Dermis microvascular lymphatic vessel endothelial cell (primary cell): ENCODE measurements around the gene KBTBD3. TPM values are rescaled to one million over a fixed set of nuclear protein-coding genes. Genes with fewer than 3 reads are reported as not detected.
"Not testable (repeated sequence)": the region's sequence is repeated elsewhere in the genome, so short reads cannot be mapped to it uniquely, and the experiment has no call there.

ENCODE experiments used
- DNase-seq, 2 donors: peaks; one replicate each; pipeline versions ENCODE4 v3.0.0 to v3.0.0-alpha.2; 2010; ENCODE audit warnings: low read depth in 2 of 2
- total RNA-seq: library from RNA; depleted of rRNA; stranded (reverse); fragments of >200 nt; gene quantifications from 2 replicates; pipeline ENCODE4 v1.2.1, GENCODE V29; 2014

Gene KBTBD3
- total RNA-seq, 1 donor from 2014 or later = 4.0 TPM

DNA sequence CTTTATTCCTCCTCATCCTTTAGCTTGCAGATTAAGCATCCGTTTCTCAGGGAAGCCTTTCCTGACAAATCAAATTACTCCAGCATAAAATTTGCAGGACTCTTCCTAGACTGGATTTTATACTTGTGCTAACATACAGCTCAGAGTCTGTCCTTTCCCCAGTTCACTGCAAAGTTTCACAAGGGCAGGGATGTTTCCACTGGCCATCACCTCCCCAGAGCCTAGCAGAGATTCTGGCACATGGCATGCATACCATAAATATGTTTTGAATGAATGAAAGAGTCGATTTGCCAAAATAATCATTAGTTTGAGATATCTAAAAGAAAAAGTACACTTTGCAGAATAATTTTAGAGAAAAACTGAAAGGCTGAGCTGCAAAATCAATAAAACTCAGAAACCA, 65.7 kb downstream of the KBTBD3 start:
- no peak for DNase-seq

GRCh38 chr11:106003094-106003493, 74.1 kb downstream of the KBTBD3 start:
- DNase-seq = not testable (repeated sequence)

GRCh38 chr11:106001304-106002012, 75.7 kb downstream of the KBTBD3 start:
- no peak for DNase-seq

Other genes starting within 250 kb of the KBTBD3 start
- gene MSANTD4, start 55.1 kb downstream of the KBTBD3 start, total RNA-seq = 15.4 and 15.7 TPM in 2 replicates
- gene AASDHPPT, start 315 bp upstream of the KBTBD3 start, total RNA-seq = 38.8 and 40.1 TPM in 2 replicates